GM21367 (cell line): ENCODE results near the gene KLHL26.

Experiments used
- ATAC-seq: cut with Tn5 transposase; IDR thresholded peaks from one replicate; pipeline ENCODE4 v1.9.1; 2021; ENCODE audit not compliant: unreplicated experiment

KLHL26 gene

GRCh38 chr19:18646535-18647370 is 9.9 kb downstream of the KLHL26 start:
- ATAC-seq, result no peak

GRCh38 chr19:18647371-18647767 is 10.5 kb downstream of the KLHL26 start:
- ATAC-seq, result no peak

DNA sequence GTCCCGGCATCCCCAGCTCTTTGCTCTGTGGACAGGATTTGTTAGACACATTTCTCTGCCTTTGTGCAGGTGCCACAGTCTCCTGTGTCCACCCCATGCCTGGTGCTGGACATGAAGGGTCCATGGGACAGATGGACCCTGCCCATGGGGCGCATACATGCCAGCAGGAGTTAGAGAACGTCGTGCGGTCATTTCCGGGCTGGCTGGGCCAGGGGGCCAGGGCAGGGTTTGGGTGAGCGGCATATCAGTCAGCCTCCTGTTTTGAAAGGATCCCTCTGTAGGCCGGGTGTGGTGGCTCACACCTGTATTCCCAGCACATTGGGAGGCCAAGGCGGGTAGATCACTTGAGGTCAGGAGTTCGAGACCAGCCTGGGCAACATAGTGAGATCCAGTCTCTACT is 11.0 kb downstream of the KLHL26 start:
- ATAC-seq, result no peak

DNA sequence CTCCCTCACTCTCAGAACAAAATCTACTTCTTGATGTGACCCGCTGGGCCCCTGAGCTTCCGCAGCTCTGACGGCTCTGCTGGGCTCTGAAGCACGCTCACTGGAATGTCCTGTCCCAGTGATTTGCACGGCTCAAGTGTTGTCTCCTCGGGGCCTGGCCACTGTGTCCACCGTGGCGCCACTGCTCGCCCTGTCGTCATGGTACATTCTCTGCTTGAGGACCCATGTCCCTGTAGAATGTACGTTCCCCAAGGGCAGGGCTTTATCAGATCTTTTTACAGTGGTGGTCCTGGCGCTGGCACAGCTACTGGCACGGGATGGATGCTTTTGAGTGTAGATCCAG is 12.1 kb downstream of the KLHL26 start:
- no peak for ATAC-seq

DNA sequence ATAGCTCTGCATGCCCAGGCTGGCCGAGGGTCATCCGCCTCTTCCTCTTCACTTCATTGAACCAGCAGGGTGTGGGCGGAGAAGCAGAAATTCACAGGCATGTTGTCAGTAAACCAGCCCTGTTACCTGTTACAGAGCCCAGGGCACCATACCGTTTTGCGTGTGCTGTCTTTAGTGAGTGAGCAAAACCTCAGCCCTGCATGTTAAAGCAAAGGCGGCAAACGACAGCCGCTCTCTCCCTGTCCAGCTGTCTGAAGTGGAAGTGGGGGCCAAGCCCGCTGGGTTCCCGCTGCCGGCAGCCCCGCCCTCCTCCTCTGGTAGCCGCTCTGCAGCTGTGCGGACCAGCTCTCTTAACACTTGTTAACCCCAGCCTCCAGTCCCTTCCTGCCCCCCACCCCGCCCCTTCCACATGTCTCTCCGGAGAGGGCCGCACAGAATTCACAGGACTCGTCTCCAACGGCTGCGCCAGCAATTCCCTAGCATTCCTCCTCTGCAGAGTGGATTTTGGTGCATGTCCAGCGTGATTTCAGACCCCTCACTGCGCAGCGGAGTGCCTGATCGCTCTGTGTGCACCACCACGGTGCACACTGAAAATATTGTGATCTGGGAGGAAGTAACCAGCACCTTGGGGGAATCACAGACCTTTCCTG is 12.7 kb downstream of the KLHL26 start:
- no peak for ATAC-seq

GRCh38 chr19:18650021-18650390 is 13.2 kb downstream of the KLHL26 start:
- ATAC-seq, result no peak

GRCh38 chr19:18650468-18651041 is 13.7 kb downstream of the KLHL26 start:
- no peak for ATAC-seq

DNA sequence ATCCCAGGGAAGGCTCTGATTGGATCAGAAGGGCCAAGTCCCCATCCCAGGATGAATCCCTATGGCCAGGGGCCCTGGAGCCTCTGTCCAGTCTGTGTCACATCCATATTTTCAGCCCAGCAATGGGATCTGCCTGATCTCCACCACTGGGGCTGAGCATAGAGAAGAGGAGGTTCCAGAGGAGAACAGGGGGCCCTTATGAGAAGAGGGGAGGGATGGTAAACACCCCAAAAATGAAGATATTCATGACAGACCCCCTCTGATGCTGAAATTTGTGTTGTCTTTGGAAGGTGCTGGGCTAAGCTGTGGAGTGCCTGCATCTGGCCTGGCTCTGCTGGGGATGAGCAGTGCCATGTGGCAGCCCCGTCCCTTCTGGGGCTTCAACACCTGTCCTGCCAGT is 14.5 kb downstream of the KLHL26 start:
- ATAC-seq, result no peak

DNA sequence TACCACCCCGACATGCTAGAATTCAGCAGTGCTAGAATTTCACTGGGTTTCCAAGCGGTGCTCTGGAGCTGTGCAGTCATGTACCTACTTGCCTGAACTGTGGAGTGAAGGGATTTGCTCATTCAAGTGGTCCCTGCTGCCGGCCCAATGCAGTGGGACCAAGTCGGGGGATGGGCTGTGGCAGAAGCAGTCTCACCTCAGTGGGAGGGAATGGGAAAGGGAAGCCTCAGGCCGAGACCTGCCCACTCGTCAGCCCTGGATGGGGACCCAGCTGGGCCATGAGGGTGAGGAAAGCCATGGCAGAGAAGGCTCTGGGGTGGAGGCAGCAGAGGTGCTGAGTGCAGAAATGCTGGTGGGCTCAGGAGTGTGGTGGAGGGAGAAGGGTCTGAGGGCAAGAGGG is 14.9 kb downstream of the KLHL26 start:
- ATAC-seq, result no peak

- no peak for ATAC-seq
These were observed 17.0 kb downstream of the KLHL26 start for GRCh38 chr19:18653853-18654252.

GRCh38 chr19:18654469-18654868 is 17.6 kb downstream of the KLHL26 start:
- no peak for ATAC-seq

DNA sequence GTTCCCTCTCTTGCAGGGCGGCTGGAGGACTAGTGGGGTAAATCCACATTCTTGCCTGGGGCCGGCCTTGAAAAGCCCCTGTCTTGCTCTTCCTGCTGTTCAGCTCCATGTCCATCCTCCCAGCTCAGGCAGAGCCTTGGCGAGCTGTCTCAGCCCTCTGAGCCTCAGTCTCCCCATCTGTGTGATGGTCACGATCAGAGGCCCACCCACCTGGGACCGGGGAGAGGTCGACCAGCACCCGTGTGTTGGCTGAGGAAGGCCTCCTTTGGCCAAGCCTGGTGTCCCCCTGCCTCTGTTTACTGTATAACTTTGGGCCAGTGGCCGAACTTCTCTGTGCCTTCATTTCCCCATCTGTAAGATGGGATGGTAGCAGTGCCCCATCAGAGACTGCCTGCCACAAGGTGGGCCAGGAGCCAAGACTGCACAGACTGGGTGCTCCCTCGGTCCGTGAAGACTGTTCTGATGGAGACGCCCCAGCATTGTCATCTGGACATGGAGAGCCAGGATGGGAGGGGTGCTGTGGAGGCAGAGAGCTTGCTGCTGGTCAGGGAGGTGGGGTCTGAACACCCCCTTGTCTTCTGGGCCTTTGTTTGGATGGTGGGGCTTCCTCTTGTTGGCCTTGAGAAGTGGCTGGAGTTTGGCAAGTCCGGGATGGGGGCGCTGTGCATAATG is 18.5 kb downstream of the KLHL26 start:
- ATAC-seq, result no peak

- ATAC-seq, result no peak
These were observed 19.7 kb downstream of the KLHL26 start for GRCh38 chr19:18656337-18657086.

- no peak for ATAC-seq
These were observed 20.9 kb downstream of the KLHL26 start for GRCh38 chr19:18657590-18658365.

GRCh38 chr19:18658366-18658855 is 21.6 kb downstream of the KLHL26 start:
- no peak for ATAC-seq

- ATAC-seq, result no peak
These were observed 22.6 kb downstream of the KLHL26 start for GRCh38 chr19:18659281-18660050.

DNA sequence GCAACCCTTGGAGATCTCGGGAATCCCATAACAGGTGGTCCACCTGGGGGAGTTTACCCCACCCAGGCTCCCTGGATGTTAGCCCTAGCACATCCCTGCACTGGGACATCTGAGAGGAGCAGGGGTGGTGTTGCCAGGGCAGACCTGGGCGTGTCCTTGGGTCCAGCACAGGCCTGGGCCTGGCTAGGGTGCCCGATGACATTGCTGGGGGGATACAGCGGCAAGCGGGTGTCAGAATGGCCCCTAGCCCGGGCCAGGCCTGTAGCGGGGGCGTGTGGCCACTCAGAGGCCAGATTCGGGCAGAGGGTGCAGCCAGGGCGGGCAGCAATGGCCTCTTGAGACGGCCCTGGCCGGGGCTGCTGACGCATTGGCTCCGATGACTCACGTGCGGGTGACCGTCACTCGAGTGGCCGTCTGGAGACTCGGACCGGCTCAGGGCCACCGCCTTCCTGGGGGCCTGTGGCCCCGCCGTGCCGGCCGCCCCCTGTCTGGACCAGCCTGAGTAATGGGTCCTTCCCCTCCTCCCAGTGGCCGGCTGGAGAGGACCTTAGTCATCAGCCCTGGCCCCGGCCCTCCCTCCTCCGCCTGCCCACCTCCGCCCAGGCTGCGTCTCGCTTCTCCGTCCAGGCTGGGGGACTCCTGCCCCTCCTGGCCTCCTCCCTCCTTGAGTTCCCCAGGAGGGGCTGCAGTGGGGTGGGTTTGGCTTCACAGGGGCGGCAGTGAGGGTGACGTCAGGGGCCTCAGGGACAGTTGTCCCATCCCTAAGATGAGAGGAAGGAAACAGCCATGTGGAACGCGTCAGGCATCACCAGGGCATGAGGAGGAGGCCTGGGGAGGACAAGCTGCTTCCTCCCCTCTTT is 23.5 kb downstream of the KLHL26 start:
- ATAC-seq, result no peak

DNA sequence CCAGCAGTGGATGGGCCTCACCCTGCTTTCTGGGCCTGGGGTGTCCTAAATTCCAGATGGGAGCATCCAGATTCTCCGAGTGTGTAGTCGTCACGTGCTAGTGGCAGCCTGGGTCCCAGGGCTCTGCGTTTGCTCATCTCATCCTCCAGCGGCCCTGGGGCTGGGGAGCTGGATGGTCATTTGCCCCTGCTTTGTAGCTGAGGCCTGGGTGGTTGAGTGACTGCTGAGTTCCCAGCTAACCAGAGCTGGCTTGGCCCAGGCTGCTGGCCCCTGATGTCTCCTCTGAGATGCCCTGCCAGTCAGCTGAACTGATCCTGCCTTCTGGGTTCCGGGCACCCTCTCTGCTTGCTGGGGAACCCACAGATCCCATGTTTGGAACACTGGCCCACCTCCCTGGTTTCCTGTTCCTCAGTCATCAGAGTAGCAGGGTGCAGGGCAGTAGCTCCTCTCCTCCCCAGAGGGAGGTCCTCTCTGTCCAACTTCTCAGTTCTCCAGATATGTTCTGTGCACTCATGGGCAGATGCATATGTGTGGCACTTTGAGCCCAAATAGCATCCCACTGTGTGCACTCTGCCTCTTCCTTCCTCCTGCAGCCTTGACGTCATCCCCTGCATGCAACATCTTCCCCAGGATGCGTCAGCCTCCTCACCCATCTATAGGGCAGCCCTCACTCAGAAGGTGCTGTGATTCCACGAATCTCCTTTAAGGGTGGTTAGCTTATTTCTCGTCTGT is 24.3 kb downstream of the KLHL26 start:
- no peak for ATAC-seq
